Islet precursor cell (in vitro differentiated cells): Measurements from ENCODE around the gene PTH2.
"Not testable (repeated sequence)": the region's sequence is repeated elsewhere in the genome, so short reads cannot be mapped to it uniquely, and the experiment has no call there.

Source experiments
- DNase-seq: peaks from one replicate; pipeline ENCODE4 v3.0.0-alpha.2; 2018

Gene PTH2

GRCh38 chr19:49374665-49375434 is 48.4 kb downstream of the PTH2 start:
- DNase-seq = no peak

DNA sequence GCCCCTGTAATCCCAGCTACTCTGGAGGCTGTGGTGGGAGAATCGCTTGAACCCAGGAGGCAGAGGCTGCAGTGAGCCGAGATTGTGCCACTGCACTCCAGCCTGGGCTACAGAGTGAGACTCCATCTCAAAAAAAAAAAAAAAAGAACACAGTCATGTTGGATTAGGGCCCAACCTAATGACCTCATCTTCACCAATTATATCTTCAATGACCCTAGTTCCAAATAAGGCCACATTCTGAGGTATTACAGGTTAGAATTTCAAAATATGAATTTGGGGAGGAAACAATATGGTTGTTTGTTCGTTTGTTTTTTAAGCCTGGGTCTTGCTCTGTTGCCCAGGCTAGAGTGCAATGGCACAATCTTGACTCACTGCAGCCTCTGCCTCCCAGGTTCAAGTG is 50.1 kb downstream of the PTH2 start:
- DNase-seq = not testable (repeated sequence)
